Sigmoid colon (tissue), 7 donors: ENCODE data around the gene IFNGR2. TPM values are rescaled to one million over a fixed set of nuclear protein-coding genes. Genes with fewer than 3 reads are reported as not detected.

ENCODE experiments used
- DNase-seq: peaks from one replicate; pipeline ENCODE4 v3.0.0-alpha.2; 2019
- H3K27ac ChIP-seq, 4 donors: fragments of 200-600 bp; sonication (generic); one replicate each; pipeline ENCODE4 v1.5.1; 2016 to 2019; ENCODE audit warnings: mild to moderate bottlenecking in 1 of 4
- H3K27me3 ChIP-seq, 3 donors: fragments of 200-600 bp; sonication (generic); one replicate each; pipeline ENCODE4 v1.5.1; 2019; ENCODE audit warnings: mild to moderate bottlenecking in 1 of 3
- H3K36me3 ChIP-seq, 4 donors: fragments of 200-600 bp; sonication (generic); one replicate each; pipeline ENCODE4 v1.5.1; 2016 to 2019
- H3K4me1 ChIP-seq, 4 donors: fragments of 200-600 bp; sonication (generic); one replicate each; pipeline ENCODE4 v1.5.1; 2017 to 2019
- H3K4me3 ChIP-seq, 4 donors: fragments of 200-600 bp; sonication (generic); one replicate each; pipeline ENCODE4 v1.5.1; 2017 to 2019; ENCODE audit warnings: mild to moderate bottlenecking in 2 of 4, moderate library complexity in 1 of 4
- H3K9me3 ChIP-seq, 4 donors: fragments of 200-600 bp in 3 of 4; sonication (generic) in 3 of 4; one replicate each; pipeline versions ENCODE4 v1.5.1 to v1.6.1; 2013 to 2019
- EP300 ChIP-seq, 4 donors: sonication (generic); formaldehyde crosslinking; IDR thresholded peaks; one replicate each; pipeline ENCODE4 v1.6.1; 2017; ENCODE audit warnings: antibody characterized with exemption in 4 of 4
- POLR2A ChIP-seq, 2 donors: fragments of 450-650 bp; IDR thresholded peaks; one replicate each; pipeline ENCODE4 v1.6.1; 2016; ENCODE audit warnings: antibody characterized with exemption in 2 of 2, mild to moderate bottlenecking in 2 of 2, moderate library complexity in 2 of 2
- POLR2AphosphoS5 ChIP-seq, 4 donors: sonication (generic); formaldehyde crosslinking; IDR thresholded peaks; one replicate each; pipeline ENCODE4 v1.6.1; 2017; ENCODE audit warnings: antibody characterized with exemption in 4 of 4
- whole genome bisulfite sequencing, 2 donors: extraction: QIAGEN DNeasy Blood & Tissue Kit; methylation state at CpG; one replicate each; pipeline ENCODE4 v1.1.7; 2013; 5-methylcytosine and 5-hydroxymethylcytosine counted together
- intact Hi-C: fragments of 100-400 bp; cut with DNase I; formaldehyde crosslinking; loops from one replicate; pipeline ENCODE4 v1.15.1; 2023
- polyA plus RNA-seq, 3 donors: library from polyadenylated mRNA; stranded (reverse); fragments of 200-250 nt; gene quantifications; one replicate each; pipeline ENCODE4 v1.2.3, GENCODE V29; 2013
- total RNA-seq, 4 donors: library from RNA; depleted of rRNA; stranded (reverse); fragments of >200 nt; gene quantifications; one replicate each; pipeline ENCODE4 v1.1.0, GENCODE V29; 2016
- TF ChIP-seq, protein P1 (sequence below), 4 experiments: fragments of 450-650 bp in 3 of 4; fragments of 200-600 bp in 1 of 4; IDR thresholded peaks; one replicate each; pipeline ENCODE4 v1.5.1; 2016 to 2019; ENCODE audit warnings: antibody characterized with exemption in 4 of 4, mild to moderate bottlenecking in 3 of 4, moderate library complexity in 2 of 4
- donor health status: healthy with polysubstance abuse.
- donor health status: Bipolar disorder and iron deficiency.
- donor health status: healthy.

The IFNGR2 gene
- total and polyA plus RNA-seq, 7 donors, result 34.9 to 178 (median 65.8) TPM

DNA sequence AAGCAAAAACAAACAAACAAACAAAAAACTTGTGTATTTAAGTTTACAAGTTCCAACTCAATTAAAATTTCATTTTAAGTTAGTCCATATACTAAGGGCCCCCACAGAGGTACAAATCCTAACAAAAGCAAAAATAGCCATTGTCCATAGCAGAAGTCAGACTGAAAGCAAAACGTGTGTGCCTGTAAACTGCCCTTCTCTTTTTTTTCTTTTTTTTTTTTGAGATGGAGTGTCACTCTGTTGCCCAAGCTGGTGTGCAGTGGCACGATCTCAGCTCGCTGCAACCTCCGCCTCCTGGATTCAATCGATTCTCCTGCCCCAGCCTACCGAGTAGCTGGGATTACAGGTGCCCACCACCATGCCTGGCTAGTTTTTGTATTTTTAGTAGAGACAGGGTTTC, 11.6 kb upstream of the IFNGR2 start:
- TF ChIP-seq, protein P1, sequence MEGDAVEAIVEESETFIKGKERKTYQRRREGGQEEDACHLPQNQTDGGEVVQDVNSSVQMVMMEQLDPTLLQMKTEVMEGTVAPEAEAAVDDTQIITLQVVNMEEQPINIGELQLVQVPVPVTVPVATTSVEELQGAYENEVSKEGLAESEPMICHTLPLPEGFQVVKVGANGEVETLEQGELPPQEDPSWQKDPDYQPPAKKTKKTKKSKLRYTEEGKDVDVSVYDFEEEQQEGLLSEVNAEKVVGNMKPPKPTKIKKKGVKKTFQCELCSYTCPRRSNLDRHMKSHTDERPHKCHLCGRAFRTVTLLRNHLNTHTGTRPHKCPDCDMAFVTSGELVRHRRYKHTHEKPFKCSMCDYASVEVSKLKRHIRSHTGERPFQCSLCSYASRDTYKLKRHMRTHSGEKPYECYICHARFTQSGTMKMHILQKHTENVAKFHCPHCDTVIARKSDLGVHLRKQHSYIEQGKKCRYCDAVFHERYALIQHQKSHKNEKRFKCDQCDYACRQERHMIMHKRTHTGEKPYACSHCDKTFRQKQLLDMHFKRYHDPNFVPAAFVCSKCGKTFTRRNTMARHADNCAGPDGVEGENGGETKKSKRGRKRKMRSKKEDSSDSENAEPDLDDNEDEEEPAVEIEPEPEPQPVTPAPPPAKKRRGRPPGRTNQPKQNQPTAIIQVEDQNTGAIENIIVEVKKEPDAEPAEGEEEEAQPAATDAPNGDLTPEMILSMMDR (IDR thresholded peaks at IDR 0.05), result no peak
- no peak for TF ChIP-seq POLR2A (IDR thresholded peaks at IDR 0.05)
- no peak for TF ChIP-seq POLR2AphosphoS5 (IDR thresholded peaks at IDR 0.05)
- TF ChIP-seq EP300 (IDR thresholded peaks at IDR 0.05), result no peak
- H3K9me3 ChIP-seq, result no peaks in the 10 kb centered on the region
- WGBS, 2 donors, result 87 to 88% methylated on average over 6 of the region's 6 CpGs
- DNase-seq, result no peak
- peaks cover 0 to 11% (median 2%) of the 10 kb centered on the region in 4 donors for H3K4me1 ChIP-seq
- H3K27ac ChIP-seq, result no peak overlapping the region
- H3K36me3 ChIP-seq, result no peaks in the 10 kb centered on the region
- no peak overlapping the region for H3K4me3 ChIP-seq
- intact Hi-C loops, result no loop called here
- no peaks in the 10 kb centered on the region for H3K27me3 ChIP-seq

DNA sequence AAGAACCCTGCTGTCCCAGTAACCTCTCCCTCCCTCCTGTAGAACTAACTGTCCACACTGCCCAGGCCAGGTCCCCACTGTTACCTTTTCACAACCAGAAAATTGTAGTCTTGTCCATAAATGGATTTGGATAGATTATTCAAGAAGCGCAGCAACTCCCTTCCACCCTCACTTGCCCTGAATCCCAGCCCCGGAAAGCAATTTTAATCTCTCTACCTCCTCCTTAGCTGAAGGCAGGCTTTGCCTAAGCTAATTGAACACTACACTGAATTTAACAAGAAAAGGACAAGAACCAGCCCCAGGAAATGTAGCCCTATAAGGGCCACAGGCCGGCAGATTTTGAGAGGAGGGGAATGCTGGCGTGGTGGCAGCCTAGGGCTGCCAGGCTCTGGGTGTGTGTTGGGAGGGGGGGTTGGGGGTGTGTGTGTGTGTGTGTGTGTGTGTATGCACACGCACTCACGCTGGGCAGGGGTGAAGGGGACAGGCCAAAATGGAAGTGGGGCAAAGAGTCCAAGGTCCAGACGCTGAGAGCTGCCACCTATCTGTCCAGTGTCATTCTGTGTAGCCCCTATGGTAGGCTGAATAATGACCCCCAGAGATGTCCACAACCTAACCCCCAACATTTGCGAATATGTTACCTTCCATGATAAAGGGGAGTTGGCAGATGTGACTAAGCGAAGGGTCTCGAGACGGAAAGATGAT, 10.8 kb upstream of the IFNGR2 start:
- no peak overlapping the region for H3K27ac ChIP-seq
- intact Hi-C loops, result no loop called here
- H3K4me1 ChIP-seq, result peaks cover 0 to 13% (median 2%) of the 10 kb centered on the region in 4 donors
- 84 to 89% methylated on average over 11 of the region's 11 CpGs for WGBS, 2 donors
- TF ChIP-seq EP300 (IDR thresholded peaks at IDR 0.05) (no peak), POLR2A (IDR thresholded peaks at IDR 0.05) (no peak), POLR2AphosphoS5 (IDR thresholded peaks at IDR 0.05) (no peak)
- TF ChIP-seq, protein P1 (IDR thresholded peaks at IDR 0.05), result no peak
- H3K27me3 ChIP-seq, result no peaks in the 10 kb centered on the region
- H3K36me3 ChIP-seq, result no peaks in the 10 kb centered on the region
- DNase-seq, result no peak
- no peak overlapping the region for H3K4me3 ChIP-seq
- no peaks in the 10 kb centered on the region for H3K9me3 ChIP-seq

DNA sequence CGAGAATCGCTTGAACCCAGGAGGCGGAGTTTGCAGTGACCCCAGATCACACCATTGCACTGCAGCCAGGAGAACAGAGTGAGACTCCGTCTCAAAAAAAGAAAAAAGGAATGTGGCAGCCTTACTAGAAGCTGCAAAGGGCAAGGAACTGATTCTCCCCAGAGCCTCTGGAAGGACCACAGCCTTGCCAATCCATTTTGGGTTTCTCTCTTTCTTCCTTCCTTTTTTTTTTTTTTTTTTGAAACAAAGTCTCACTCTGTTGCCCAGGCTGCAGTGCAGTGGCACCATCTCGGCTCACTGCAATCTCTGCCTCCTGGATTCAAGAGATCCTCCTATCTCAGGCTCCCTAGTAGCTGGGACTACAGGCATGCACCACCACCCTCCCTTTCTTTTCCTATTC, 9.9 kb upstream of the IFNGR2 start:
- H3K27me3 ChIP-seq, result no peaks in the 10 kb centered on the region
- H3K27ac ChIP-seq, result no peak overlapping the region
- no peak for DNase-seq

DNA sequence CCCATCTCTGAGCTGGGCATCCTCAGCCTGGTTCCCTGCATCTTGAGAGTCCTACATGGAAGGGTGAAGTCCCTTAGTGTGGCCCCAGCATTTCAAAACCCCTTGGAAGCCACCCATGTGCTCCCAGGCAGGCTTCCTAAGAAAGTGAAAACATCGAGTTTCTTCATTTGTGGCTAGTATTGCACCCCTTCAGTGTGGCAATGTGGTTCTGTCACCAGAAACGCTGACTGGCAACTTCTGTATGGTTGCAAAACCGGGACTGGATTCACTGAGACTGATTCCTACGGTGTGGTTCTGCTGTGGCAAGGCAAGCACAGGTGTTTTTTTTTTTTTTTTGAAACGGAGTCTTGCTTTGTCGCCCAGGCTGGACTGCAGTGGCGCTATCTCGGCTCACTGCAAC, 9.0 kb upstream of the IFNGR2 start:
- no peaks in the 10 kb centered on the region for H3K36me3 ChIP-seq
- H3K27ac ChIP-seq, result no peak overlapping the region
- TF ChIP-seq EP300 (IDR thresholded peaks at IDR 0.05) (no peak), POLR2AphosphoS5 (IDR thresholded peaks at IDR 0.05) (peak in 1 of 4 donors; percentile 40)
- H3K27me3 ChIP-seq, result no peaks in the 10 kb centered on the region
- H3K4me1 ChIP-seq, result peaks cover 0 to 13% (median 2%) of the 10 kb centered on the region in 4 donors
- DNase-seq, result peak; percentile 70
- H3K9me3 ChIP-seq, result no peaks in the 10 kb centered on the region
- intact Hi-C loops, result no loop called here
- WGBS, 2 donors, result 75 to 86% methylated on average over 8 of the region's 8 CpGs
- no peak overlapping the region for H3K4me3 ChIP-seq

More for the DNA sequence above, 9.9 kb upstream of the IFNGR2 start:
- Histone ChIP-seq H3K36me3 (no peaks in the 10 kb centered on the region), H3K4me3 (no peak overlapping the region), H3K9me3 (no peaks in the 10 kb centered on the region), H3K4me1 (peaks cover 0 to 13% (median 2%) of the 10 kb centered on the region in 4 donors)
- intact Hi-C loops, result no loop called here
- 77 to 83% methylated on average over 5 of the region's 5 CpGs for WGBS, 2 donors
- TF ChIP-seq POLR2A (IDR thresholded peaks at IDR 0.05), result no peak
- TF ChIP-seq POLR2AphosphoS5 (IDR thresholded peaks at IDR 0.05), result no peak
- no peak for TF ChIP-seq EP300 (IDR thresholded peaks at IDR 0.05)
- TF ChIP-seq, protein P1 (IDR thresholded peaks at IDR 0.05), result no peak

DNA sequence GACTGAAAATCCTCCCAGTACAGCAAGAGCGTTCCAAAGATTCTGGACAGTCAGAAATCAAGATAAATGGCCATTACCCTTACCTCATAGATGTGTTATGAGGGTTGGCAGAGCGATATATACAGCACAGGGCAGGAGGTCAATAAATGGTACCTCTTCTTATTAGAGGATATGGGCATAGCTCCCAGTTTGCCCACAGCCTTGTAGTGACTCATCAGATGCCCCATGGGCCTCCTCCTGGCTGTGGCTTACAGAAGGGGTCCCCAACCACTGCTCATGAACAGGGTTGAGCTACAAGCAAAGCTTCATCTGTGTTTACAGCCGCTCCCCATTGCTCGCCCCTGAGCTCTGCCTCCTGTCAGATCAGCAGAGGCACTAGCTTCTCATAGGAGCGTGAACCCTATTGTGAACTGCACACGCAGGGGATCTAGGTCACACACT, 7.3 kb upstream of the IFNGR2 start:
- H3K36me3 ChIP-seq, result no peaks in the 10 kb centered on the region
- peaks cover 0 to 13% (median 2%) of the 10 kb centered on the region in 4 donors for H3K4me1 ChIP-seq
- H3K27me3 ChIP-seq, result no peaks in the 10 kb centered on the region
- TF ChIP-seq EP300 (IDR thresholded peaks at IDR 0.05) (no peak), POLR2A (IDR thresholded peaks at IDR 0.05) (no peak), POLR2AphosphoS5 (IDR thresholded peaks at IDR 0.05) (no peak)
- TF ChIP-seq, protein P1 (IDR thresholded peaks at IDR 0.05), result no peak
- 83 to 94% methylated on average over 6 of the region's 6 CpGs for whole genome bisulfite sequencing, 2 donors
- H3K27ac ChIP-seq, result peak overlapping the region in 2 of 4 donors; percentile 31 to 51
- H3K4me3 ChIP-seq, result no peak overlapping the region
- intact Hi-C loops, result no loop called here
- no peaks in the 10 kb centered on the region for H3K9me3 ChIP-seq
- no peak for DNase-seq
